NCI-H1092 treated with DMSO at 0.1 percent for 48 hours (cell line): Measurements from ENCODE around the gene CAPNS1.
"Not testable (repeated sequence)": the region's sequence is repeated elsewhere in the genome, so short reads cannot be mapped to it uniquely, and the experiment has no call there.

ENCODE experiments used
- DNase-seq: peaks from one replicate; lab custom pipeline; 2025; lab: John Stamatoyannopoulos, UW

Gene CAPNS1

GRCh38 chr19:36114721-36115452, 25.0 kb upstream of the CAPNS1 start, which contains the start of gene POLR2I:
Gene POLR2I (minus strand): TSS chr19:36114875. CDS start chr19:36114856, 19 bp downstream.
- peak; percentile 98 for DNase-seq

- peak; percentile 40 for DNase-seq
Observed at GRCh38 chr19:36115453-36116343, 24.2 kb upstream of the CAPNS1 start, which contains the start of gene TBCB. Gene TBCB (plus strand): TSS chr19:36115468. CDS start chr19:36115561, 93 bp downstream.

GRCh38 chr19:36116344-36116637, 23.6 kb upstream of the CAPNS1 start:
- no peak for DNase-seq

DNA sequence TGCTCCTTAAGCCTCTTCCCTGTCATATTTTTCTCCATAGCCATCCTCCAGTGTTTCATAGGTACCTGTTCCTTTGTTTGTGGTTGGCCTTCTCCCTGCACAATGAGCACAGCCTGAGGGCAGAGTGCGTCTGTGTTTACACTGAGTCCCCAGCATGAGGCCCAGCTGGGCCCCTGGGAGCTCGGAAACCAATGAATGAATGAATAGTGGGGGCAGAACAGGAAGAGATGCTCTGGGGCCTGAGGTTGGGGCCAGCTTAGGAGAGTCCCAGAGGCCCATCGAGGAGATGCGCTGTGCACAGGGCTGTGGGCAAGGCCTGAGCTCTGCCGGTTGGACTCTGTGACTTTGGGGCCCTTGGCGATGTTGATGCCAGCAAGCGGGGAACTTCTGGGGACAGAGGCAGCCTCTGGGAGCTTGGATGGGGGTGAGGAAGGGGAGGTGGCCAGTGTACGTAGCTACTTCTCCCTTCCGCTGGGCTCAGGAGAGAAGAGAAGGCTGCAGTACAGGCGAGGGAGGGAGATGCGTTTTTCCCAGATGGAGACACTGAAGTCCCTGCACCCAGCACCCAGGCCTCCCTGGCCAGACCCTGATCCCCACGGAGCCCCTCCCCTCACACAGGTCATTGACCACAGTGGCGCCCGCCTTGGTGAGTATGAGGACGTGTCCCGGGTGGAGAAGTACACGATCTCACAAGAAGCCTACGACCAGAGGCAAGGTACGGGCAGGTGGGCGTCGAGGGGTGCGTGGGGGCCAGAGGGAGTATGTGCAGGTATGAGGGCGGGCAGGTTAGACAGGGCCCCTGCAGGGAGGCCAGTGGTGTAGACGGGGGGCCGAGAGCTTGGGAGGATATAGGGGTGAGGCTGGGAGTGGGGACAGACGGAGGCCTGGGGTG, 19.5 kb upstream of the CAPNS1 start:
- no peak for DNase-seq

GRCh38 chr19:36120984-36121358, 18.9 kb upstream of the CAPNS1 start:
- DNase-seq = no peak

DNA sequence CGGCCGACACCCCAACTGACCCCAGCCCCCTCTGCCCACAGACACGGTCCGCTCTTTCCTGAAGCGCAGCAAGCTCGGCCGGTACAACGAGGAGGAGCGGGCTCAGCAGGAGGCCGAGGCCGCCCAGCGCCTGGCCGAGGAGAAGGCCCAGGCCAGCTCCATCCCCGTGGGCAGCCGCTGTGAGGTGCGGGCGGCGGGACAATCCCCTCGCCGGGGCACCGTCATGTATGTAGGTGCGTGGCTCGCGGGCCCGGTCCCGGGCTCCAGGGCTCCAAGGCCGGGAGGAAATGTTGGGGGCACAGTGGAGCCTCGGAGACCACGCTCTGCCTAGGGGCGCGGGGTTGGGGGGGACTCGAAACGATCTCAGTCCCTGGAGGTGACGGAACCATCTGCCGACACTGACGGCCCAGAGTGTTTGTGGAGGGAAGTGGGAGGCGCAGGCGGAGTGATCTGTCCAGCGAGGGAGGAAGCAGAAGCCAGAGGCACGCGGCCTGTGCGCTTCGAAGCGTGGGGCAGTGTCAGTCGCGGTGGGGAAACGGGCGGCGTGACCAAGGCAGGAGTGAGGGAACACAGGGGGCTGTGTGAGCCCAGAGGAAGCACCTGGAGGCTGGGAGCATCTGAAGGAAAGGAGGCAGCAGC, 18.3 kb upstream of the CAPNS1 start:
- no peak for DNase-seq

- DNase-seq = no peak
Observed at GRCh38 chr19:36125557-36125956, 14.3 kb upstream of the CAPNS1 start.

- DNase-seq = no peak
Observed at GRCh38 chr19:36128392-36128736, 11.5 kb upstream of the CAPNS1 start.

GRCh38 chr19:36131221-36131620, 8.6 kb upstream of the CAPNS1 start:
- not testable (repeated sequence) for DNase-seq

DNA sequence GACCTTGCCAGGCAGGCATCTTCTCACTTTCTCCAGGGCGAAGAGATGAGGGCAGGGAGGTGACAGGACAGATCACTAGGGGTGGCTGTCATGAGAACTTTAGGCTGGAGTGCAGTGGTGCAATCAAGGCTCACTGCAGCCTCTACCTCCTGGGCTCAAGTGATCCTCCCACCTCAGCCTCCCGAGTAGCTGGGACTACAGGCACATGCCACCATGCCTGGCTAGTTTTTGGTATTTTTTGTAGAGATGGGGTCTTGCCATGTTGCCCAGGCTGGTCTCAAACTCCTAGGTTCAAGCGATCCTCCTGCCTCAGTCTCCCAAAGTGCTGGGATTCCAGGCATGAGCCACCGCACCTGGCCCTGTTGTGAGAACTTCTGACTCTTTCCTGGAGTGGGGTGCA, 5.0 kb upstream of the CAPNS1 start:
- not testable (repeated sequence) for DNase-seq

GRCh38 chr19:36136964-36137686, 2.7 kb upstream of the CAPNS1 start:
- peak; percentile 42 for DNase-seq

GRCh38 chr19:36139120-36139472, 770 bp upstream of the CAPNS1 start:
- DNase-seq = no peak

DNA sequence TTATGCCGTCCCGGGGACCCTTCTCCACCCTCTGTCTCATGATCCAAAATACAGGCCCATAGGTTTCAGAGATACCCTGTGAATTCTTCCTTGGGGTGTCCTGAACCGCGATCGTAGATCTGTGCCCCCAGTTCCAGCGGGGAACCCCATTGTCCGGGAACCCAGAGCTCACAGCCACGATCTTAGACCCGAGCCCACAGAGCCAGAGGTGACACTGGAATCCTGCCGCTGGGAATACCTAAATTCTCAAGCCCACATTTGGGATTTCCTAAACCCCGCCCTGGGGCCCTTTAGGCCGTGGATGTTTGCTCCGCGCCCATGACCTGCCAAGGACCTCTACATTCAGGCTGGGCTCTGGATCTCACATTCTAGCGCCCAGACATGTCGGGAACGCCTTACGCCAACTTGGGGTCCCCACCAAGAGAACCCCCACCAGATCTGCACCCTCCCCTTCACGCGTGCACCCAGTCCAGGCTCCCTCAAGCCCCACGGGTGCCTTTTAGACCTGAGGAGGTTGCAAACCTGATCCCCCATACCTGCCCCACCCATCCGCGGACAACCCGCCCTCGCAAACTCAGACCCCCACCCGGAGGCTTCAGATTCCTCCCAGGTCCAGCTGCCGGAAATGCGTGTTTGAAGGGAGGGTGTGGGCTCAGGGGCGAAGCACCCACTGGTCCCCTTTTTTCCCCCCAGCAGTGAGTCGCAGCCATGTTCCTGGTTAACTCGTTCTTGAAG, 605 bp downstream of the CAPNS1 start:
- peak; percentile 70 for DNase-seq

DNA sequence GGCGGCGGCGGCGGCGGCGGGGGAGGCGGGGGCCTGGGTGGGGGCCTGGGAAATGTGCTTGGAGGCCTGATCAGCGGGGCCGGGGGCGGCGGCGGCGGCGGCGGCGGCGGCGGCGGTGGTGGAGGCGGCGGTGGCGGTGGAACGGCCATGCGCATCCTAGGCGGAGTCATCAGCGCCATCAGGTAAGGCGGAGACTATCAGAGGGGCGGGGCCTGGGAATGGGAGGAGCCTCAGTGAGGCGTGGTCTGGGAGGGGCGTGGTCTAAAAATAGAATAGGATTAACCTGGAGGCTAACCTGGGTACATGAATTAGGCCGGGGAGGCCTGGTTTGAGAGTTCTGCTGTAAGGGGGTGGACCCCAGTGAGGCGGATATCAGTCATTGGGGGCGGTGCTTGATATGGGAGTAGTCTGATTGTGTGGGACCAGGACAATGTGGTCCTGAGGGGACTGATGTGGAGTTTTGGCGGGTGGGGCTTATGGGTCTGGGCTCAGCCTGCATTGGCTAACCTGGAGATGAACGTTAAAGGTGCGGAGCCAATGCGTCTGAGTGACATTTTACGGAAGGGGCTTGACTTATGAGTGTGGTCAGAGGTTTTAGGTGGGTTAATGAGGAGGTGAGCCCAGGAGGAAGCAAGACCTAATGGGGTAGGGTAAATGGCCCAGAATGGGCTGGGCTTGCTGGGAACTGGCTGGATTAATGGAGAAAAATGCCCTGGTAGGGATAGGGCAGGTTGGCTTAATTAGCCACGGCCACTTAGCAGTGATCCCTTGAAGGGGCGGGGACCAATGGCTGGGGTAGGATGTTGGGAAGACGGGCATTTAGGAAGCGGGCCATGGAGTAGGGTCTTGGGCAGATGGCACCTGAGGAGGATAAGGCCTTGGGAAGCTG, 1.4 kb downstream of the CAPNS1 start:
- peak; percentile 70 for DNase-seq

DNA sequence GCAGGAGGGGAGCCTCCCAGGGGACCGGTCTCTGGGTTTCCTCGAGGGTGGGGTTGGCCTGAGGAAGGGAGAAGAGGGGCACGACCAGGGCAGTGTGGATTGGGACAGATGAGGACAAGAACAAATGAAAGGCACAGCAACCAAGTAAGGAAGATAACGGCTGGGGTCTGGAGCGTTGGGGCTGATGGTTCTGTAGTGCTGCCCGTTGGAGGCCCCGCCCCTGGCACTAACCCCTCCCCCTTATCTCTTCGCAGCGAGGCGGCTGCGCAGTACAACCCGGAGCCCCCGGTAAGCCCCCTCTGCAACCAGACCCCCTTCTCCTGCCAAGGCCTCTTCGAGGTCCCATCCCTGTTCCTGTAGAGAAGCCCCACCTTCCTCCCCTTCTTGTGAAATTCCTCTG, 2.2 kb downstream of the CAPNS1 start:
- DNase-seq = no peak

DNA sequence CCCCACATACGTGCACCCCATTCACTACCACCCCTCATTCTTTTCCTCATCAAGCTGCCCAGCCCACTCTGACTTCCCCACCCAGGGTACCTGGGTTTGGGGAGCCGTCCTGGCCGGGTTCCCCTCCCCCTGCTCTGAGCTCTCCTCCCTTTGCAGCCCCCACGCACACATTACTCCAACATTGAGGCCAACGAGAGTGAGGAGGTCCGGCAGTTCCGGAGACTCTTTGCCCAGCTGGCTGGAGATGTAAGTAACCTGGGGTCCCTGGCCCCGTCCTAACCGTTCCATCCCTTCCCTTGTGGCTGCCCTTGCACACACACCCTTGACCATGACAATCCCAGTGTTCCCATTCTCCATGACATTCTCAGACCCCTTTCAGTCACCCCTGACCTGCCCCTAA, 2.6 kb downstream of the CAPNS1 start:
- no peak for DNase-seq

GRCh38 chr19:36144624-36145023, 4.8 kb downstream of the CAPNS1 start:
- DNase-seq = no peak

DNA sequence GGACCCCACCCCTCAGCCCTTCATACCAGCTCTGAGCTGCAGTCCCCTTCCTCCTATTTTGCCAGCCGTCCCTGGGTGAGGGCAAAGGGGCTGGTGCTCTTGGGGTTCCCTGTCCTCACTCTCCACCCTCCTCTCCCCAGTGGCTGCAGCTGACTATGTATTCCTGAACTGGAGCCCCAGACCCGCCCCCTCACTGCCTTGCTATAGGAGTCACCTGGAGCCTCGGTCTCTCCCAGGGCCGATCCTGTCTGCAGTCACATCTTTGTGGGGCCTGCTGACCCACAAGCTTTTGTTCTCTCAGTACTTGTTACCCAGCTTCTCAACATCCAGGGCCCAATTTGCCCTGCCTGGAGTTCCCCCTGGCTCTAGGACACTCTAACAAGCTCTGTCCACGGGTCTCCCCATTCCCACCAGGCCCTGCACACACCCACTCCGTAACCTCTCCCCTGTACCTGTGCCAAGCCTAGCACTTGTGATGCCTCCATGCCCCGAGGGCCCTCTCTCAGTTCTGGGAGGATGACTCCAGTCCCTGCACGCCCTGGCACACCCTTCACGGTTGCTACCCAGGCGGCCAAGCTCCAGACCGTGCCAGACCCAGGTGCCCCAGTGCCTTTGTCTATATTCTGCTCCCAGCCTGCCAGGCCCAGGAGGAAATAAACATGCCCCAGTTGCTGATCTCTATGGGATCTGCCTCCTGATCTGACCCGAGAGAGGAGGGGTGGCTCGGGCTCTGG, 10.0 kb downstream of the CAPNS1 start:
- no peak for DNase-seq

DNA sequence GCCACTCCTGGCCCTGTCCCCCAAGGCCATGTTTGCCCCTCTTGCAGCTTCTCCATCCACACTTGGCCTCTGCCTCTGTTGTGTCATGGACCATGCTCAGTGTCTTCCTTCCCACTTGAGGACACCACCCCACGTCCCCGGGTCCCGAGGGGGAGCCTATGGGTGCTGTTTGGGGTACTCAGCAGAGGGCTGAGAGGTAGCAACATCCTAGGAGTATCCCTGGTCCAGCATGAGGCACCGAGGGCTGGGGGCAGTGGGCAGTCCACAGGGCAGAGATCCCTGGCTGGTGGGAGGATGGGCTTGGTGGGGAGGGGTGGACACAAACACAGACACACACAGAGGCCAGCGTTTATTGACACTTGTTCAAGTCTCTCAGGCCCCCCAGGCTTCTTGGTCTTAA, 10.7 kb downstream of the CAPNS1 start:
- no peak for DNase-seq
